Activated CD8-positive, alpha-beta memory T cell treated with anti-CD3 and anti-CD28 coated beads, Interleukin-2, amount 50 U/mL, for 1 hour (primary cell): ENCODE data around the gene NOL8.

Source experiments
- DNase-seq: peaks from one replicate; pipeline ENCODE4 v3.0.0-alpha.2; 2020; ENCODE audit errors: extremely low read depth

Gene NOL8

GRCh38 chr9:92325269-92325990 is at the start of gene NOL8, which contains the start of gene CENPP:
NOL8 (minus strand) TSS chr9:92325350; CDS start chr9:92324161, 1,189 bp downstream.
CENPP (plus strand) TSS chr9:92325953.
- DNase-seq: peak; percentile 57

GRCh38 chr9:92373167-92373566 is 48.0 kb upstream of the NOL8 start:
- DNase-seq: no peak

DNA sequence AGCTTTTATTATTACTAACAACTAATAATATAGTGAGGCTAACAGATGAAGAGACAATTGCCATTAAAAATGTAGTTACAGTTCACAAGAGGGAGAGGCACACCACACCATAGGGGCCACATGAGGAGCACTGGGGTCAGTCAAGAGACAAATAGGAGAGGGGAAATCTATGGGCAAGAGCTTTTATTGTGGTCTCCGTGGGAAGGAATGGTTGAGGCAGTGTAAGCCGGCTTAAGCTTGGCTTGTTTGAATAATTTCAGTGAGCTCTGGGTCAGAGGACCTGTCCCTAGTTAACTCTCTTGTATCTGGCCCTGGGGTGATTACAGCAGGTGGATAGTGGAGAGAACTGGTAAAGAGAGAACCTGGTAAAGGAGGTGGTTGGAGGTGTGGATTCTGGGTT is 43.9 kb upstream of the NOL8 start:
- DNase-seq: no peak

DNA sequence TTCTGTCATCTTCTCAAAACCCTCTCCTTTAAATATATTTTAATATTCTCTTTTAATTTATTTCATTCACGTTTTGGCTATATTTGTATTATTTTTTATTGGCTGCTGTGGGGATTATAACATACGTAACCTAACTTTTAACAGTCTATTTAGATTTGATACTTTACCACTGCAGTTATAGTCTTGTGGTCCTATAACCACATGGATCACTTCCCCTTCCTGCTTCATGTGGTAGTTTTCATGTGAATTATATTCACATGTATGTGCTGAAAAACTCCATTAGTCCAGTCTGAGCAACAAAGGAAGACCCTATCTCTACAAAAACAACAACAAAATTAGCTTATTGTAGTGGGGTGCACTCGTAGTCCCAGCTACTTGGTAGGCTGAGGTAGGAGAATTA is 34.9 kb upstream of the NOL8 start:
- no peak for DNase-seq

DNA sequence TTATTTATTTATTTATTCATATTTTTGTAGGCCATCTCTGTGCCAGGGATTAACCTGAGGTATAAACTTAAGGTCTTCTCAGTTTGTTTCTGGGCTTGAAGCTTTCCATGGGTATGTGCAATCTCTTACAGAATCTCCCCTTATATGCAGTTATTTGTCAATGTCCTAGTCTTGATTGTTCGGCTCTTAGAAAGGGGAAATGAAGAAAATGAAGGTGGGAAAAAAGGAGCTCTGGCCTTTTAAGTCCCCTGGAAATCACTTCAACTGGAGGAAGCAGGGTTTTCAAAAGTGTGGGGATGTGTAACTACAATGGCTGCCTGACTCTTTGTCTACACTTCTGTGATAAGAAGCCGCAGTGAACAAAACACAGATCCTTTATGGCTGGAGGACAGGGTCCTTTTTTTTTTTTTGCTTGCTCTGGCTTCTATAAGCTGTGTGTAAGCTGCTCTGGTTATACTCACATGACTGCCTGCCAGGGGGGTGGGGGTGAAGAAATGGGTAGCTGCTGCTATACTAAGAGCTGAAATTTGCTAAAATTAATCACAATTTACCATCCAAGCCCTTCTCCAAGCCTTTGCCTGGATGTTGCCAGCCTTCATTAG is 34.3 kb upstream of the NOL8 start:
- DNase-seq: no peak

DNA sequence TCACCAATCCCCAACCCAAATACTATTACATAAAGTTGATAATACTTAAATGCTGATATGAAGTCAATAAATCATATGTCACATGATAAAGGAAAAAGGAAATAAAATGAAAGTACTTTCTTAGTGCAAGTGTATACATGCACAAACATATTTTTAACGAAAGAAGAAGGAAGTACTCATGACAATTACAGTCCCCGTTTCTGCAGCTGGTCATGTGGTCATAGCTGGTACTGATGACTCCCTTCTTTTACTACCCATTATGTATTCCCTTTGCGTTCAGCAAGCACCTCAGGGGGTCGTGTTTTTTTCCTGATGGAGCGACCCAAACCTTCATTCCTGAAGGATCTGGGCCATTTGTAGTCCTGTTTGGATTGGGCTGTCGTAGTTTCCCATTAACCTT is 27.9 kb upstream of the NOL8 start:
- DNase-seq: no peak

- no peak for DNase-seq
Measured at GRCh38 chr9:92350740-92351133, 25.6 kb upstream of the NOL8 start.

- DNase-seq: no peak
Measured at GRCh38 chr9:92349771-92350739, 24.9 kb upstream of the NOL8 start.

GRCh38 chr9:92345582-92345981 is 20.4 kb upstream of the NOL8 start:
- no peak for DNase-seq

GRCh38 chr9:92342825-92343488 is 17.8 kb upstream of the NOL8 start:
- DNase-seq: no peak

- no peak for DNase-seq
Measured at GRCh38 chr9:92341578-92341977, 16.4 kb upstream of the NOL8 start.

GRCh38 chr9:92333282-92333634 is 8.1 kb upstream of the NOL8 start:
- DNase-seq: no peak

GRCh38 chr9:92332577-92333281 is 7.6 kb upstream of the NOL8 start:
- no peak for DNase-seq

GRCh38 chr9:92328225-92328624 is 3.1 kb upstream of the NOL8 start:
- no peak for DNase-seq

DNA sequence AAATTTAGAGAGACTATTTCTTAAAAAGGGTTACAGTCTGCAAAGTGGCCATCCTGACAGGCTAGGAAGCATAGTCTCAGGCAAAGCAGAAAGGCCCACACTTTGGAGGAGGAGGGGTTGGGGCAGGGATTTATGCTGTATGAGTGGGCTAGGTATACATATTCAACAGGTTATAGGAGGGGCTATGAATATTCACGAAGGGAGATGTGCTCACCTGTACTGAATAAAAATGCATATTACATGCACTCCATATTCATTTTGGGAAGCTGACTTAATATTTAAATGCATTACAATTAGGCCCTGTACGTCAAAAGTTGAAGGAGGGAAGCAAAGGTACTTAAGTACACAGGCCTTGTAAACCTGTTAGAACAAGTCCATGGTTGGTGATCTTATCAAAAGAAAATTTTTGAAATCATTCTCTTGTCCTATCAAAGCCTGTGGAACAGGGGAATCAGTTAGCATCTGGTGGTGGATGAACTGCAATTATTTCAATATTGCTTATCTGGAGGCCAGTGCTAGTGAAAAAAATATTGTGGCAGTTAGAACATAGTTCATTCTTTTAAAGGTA is 2.2 kb upstream of the NOL8 start:
- no peak for DNase-seq

- no peak for DNase-seq
Measured at GRCh38 chr9:92325991-92326500, 896 bp upstream of the NOL8 start.

- no peak for DNase-seq
Measured at GRCh38 chr9:92324889-92325268, 271 bp downstream of the NOL8 start.

DNA sequence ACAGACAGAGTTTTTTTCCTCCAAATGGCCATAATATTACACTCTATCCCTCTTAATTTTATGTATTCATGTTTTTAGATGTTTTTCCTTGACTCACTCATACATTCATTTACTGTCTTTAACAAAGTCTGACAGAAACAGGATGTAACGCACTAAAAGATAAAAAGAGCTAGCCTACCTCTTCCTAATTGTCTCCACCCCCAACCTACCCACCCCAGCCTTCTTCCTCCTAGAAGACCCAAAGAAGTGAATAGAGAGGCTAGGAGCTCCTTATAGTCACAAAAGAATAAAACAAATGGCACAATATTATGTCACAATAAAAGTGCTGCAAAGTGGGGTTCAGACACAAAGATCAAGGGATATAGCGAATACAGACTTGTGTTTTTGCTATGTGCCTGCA is 719 bp downstream of the NOL8 start:
- no peak for DNase-seq

GRCh38 chr9:92315456-92315855 is 9.7 kb downstream of the NOL8 start:
- no peak for DNase-seq

GRCh38 chr9:92313624-92314012 is 11.5 kb downstream of the NOL8 start:
- no peak for DNase-seq
